Measurements from ENCODE around the gene SMIM35. TPM values are rescaled to one million over a fixed set of nuclear protein-coding genes. Genes with fewer than 3 reads are reported as not detected.

The SMIM35 gene
- total RNA-seq, 1 donor from 2014 or later = not detected

- H3K9me3 Mint-ChIP-seq (ENCODE audit: unreplicated experiment) = no peaks in the 10 kb centered on the region
Observed at GRCh38 chr11:118045191-118045590, 41.6 kb downstream of the SMIM35 start.

GRCh38 chr11:118042796-118043195, 44.0 kb downstream of the SMIM35 start:
- Mint-ChIP-seq H3K27me3 (ENCODE audit: unreplicated experiment) (peaks cover 2% of the 10 kb centered on the region), H3K27ac (ENCODE audit: unreplicated experiment) (no peak overlapping the region), H3K36me3 (ENCODE audit: unreplicated experiment) (no peaks in the 10 kb centered on the region), H3K4me3 (ENCODE audit: unreplicated experiment) (no peak overlapping the region), H3K4me1 (ENCODE audit: low read depth, unreplicated experiment) (no peaks in the 10 kb centered on the region), H3K9me3 (ENCODE audit: unreplicated experiment) (no peaks in the 10 kb centered on the region)
- no peak for TF ChIP-seq CTCF (IDR thresholded peaks at IDR 0.05; ENCODE audit: partially characterized antibody, unreplicated experiment)
- DNase-seq = no peak

More at GRCh38 chr11:118045191-118045590, 41.6 kb downstream of the SMIM35 start:
- H3K4me1 Mint-ChIP-seq (ENCODE audit: low read depth, unreplicated experiment) = no peaks in the 10 kb centered on the region
- no peaks in the 10 kb centered on the region for H3K36me3 Mint-ChIP-seq (ENCODE audit: unreplicated experiment)
- no peak for TF ChIP-seq CTCF (IDR thresholded peaks at IDR 0.05; ENCODE audit: partially characterized antibody, unreplicated experiment)
- no peak overlapping the region for H3K4me3 Mint-ChIP-seq (ENCODE audit: unreplicated experiment)
- no peak for DNase-seq
- H3K27ac Mint-ChIP-seq (ENCODE audit: unreplicated experiment) = no peak overlapping the region
- H3K27me3 Mint-ChIP-seq (ENCODE audit: unreplicated experiment) = peaks cover 2% of the 10 kb centered on the region

- no peak overlapping the region for H3K27ac Mint-ChIP-seq (ENCODE audit: unreplicated experiment)
- peaks cover 2% of the 10 kb centered on the region for H3K27me3 Mint-ChIP-seq (ENCODE audit: unreplicated experiment)
- H3K9me3 Mint-ChIP-seq (ENCODE audit: unreplicated experiment) = no peaks in the 10 kb centered on the region
- H3K4me3 Mint-ChIP-seq (ENCODE audit: unreplicated experiment) = no peak overlapping the region
- no peak for DNase-seq
- no peak for TF ChIP-seq CTCF (IDR thresholded peaks at IDR 0.05; ENCODE audit: partially characterized antibody, unreplicated experiment)
- H3K4me1 Mint-ChIP-seq (ENCODE audit: low read depth, unreplicated experiment) = no peaks in the 10 kb centered on the region
- no peaks in the 10 kb centered on the region for H3K36me3 Mint-ChIP-seq (ENCODE audit: unreplicated experiment)
Observed at GRCh38 chr11:118042141-118042540, 44.6 kb downstream of the SMIM35 start.

- DNase-seq = no peak
Observed at GRCh38 chr11:118033443-118033842, 53.3 kb downstream of the SMIM35 start.

GRCh38 chr11:118028626-118029025, 58.1 kb downstream of the SMIM35 start:
- no peak for TF ChIP-seq CTCF (IDR thresholded peaks at IDR 0.05; ENCODE audit: partially characterized antibody, unreplicated experiment)
- H3K27me3 Mint-ChIP-seq (ENCODE audit: unreplicated experiment) = peaks cover 2% of the 10 kb centered on the region
- no peaks in the 10 kb centered on the region for H3K9me3 Mint-ChIP-seq (ENCODE audit: unreplicated experiment)
- H3K36me3 Mint-ChIP-seq (ENCODE audit: unreplicated experiment) = no peaks in the 10 kb centered on the region
- no peak for DNase-seq
- H3K27ac Mint-ChIP-seq (ENCODE audit: unreplicated experiment) = no peak overlapping the region
- no peaks in the 10 kb centered on the region for H3K4me1 Mint-ChIP-seq (ENCODE audit: low read depth, unreplicated experiment)
- no peak overlapping the region for H3K4me3 Mint-ChIP-seq (ENCODE audit: unreplicated experiment)

More at GRCh38 chr11:118033443-118033842, 53.3 kb downstream of the SMIM35 start:
- H3K27me3 Mint-ChIP-seq (ENCODE audit: unreplicated experiment) = peaks cover 2% of the 10 kb centered on the region
- H3K27ac Mint-ChIP-seq (ENCODE audit: unreplicated experiment) = no peak overlapping the region
- no peaks in the 10 kb centered on the region for H3K36me3 Mint-ChIP-seq (ENCODE audit: unreplicated experiment)
- no peak overlapping the region for H3K4me3 Mint-ChIP-seq (ENCODE audit: unreplicated experiment)
- H3K9me3 Mint-ChIP-seq (ENCODE audit: unreplicated experiment) = no peaks in the 10 kb centered on the region
- H3K4me1 Mint-ChIP-seq (ENCODE audit: low read depth, unreplicated experiment) = no peaks in the 10 kb centered on the region
- no peak for TF ChIP-seq CTCF (IDR thresholded peaks at IDR 0.05; ENCODE audit: partially characterized antibody, unreplicated experiment)

All from glutamatergic neuron (in vitro differentiated cells).